Measurements from ENCODE around the gene ANTKMT.

DNA sequence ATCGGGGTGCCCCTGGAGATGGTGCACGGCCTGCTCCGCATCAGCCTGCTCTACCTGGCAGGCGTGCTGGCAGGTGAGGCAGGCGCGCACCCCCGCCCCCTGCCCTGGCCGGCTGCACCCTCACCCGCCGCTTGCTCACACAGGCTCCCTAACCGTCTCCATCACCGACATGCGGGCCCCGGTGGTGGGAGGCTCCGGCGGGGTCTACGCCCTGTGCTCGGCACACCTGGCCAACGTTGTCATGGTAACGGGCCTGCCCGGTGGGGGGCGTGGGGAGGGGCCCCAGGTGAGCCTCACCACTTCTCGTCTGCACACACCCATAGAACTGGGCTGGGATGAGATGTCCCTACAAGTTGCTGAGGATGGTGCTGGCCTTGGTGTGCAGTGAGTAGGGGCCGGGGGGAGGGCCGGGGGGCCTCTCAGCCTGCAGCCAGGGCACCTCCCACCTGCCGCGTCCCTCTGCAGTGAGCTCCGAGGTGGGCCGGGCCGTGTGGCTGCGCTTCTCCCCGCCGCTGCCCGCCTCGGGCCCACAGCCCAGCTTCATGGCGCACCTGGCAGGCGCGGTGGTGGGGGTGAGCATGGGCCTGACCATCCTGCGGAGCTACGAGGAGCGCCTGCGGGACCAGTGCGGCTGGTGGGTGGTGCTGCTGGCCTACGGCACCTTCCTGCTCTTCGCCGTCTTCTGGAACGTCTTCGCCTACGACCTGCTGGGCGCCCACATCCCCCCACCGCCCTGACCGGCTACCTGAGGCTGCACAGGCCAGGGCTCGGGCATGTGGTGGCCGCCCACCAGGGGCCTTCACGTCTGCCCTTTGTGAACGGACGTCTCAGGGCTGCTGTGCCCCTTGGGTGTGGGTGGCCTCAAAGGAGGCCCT, 43.4 kb upstream of the ANTKMT start:
- no peak for TF ChIP-seq POLR2A (IDR thresholded peaks at IDR 0.05)
- TF ChIP-seq, protein P1, sequence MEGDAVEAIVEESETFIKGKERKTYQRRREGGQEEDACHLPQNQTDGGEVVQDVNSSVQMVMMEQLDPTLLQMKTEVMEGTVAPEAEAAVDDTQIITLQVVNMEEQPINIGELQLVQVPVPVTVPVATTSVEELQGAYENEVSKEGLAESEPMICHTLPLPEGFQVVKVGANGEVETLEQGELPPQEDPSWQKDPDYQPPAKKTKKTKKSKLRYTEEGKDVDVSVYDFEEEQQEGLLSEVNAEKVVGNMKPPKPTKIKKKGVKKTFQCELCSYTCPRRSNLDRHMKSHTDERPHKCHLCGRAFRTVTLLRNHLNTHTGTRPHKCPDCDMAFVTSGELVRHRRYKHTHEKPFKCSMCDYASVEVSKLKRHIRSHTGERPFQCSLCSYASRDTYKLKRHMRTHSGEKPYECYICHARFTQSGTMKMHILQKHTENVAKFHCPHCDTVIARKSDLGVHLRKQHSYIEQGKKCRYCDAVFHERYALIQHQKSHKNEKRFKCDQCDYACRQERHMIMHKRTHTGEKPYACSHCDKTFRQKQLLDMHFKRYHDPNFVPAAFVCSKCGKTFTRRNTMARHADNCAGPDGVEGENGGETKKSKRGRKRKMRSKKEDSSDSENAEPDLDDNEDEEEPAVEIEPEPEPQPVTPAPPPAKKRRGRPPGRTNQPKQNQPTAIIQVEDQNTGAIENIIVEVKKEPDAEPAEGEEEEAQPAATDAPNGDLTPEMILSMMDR (IDR thresholded peaks at IDR 0.05): no peak
